GM12874 (cell line): Measurements from ENCODE around the gene IL19.

Experiments
- TF ChIP-seq, protein P1 (sequence below): IDR thresholded peaks from 2 replicates; pipeline ENCODE4 v1.5.1; 2011; ENCODE audit warnings: low read depth, mild to moderate bottlenecking, control low read depth, low read length, moderate library complexity; ENCODE audit not compliant: insufficient read depth

Gene IL19

DNA sequence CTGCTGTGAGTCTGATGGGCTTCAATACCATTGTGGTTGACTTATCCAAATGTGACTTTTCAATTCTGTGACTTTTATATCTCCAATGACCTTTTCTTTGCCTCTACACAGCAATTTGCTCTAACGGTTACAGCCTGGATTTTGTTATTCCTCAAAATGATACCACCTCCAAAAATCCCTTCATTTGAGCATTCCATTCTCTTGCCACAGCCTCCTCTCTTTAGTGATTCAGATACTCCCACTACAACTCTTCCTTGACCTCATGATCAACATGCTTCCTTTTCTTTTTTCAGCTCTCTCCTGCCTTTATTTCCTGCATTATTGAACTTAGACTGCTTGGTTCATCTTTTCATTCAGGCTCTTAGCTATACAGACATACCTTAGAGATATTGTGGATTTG, 16.6 kb upstream of the IL19 start:
- TF ChIP-seq, protein P1, sequence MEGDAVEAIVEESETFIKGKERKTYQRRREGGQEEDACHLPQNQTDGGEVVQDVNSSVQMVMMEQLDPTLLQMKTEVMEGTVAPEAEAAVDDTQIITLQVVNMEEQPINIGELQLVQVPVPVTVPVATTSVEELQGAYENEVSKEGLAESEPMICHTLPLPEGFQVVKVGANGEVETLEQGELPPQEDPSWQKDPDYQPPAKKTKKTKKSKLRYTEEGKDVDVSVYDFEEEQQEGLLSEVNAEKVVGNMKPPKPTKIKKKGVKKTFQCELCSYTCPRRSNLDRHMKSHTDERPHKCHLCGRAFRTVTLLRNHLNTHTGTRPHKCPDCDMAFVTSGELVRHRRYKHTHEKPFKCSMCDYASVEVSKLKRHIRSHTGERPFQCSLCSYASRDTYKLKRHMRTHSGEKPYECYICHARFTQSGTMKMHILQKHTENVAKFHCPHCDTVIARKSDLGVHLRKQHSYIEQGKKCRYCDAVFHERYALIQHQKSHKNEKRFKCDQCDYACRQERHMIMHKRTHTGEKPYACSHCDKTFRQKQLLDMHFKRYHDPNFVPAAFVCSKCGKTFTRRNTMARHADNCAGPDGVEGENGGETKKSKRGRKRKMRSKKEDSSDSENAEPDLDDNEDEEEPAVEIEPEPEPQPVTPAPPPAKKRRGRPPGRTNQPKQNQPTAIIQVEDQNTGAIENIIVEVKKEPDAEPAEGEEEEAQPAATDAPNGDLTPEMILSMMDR: no peak

DNA sequence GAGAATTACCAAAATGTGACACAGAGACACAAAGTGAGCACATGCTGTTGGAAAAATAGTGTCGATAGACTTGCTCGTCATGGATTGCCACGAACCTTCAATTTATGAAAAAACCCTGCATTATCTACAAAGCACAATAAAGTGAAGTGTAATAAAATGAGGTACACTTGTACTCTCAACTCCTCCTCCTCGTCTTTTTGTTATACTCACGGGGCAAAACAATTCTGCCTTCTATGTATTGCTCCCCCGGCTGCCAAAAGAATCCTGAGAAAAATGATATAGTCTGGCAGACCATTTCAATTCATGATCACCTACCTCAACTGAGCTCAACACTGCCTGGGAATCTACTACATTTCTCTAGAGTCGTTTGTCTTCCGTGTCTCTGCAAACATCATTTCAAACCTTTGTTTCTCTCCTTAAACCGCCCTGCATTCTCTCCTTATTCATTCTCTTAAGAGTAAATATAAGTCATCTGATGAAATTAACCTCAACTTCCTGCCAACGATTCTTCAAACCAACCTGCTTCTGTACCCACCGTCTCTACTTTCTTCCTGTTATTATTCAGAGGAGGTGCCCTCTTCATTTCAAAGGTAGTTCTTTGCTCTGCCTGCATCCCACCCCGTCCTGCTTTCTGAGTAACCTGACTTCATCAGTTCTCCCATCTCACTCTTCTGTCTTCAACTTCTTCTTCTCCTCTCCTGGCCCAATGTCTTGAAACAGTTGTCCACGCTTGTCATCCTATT, 12.9 kb upstream of the IL19 start:
- TF ChIP-seq, protein P1: no peak

DNA sequence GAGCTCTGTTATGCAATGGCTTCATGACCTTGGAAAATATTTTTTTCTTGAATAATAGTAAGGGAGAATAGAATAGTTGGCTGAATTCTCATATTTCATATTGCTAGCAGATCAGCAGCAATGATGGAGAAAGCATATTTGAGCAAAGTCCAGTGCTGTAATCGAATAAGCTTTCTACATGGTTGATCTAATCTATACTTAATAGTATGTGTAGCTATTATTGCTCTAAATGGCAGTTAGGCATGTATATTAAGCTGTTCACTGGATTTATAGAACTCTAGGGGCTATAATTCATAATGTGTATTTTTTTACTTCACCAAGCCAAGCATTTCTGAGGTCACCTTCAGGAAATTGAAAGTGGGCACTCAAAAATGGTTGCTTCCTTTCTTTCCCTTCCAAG, 10.0 kb upstream of the IL19 start:
- TF ChIP-seq, protein P1: no peak

DNA sequence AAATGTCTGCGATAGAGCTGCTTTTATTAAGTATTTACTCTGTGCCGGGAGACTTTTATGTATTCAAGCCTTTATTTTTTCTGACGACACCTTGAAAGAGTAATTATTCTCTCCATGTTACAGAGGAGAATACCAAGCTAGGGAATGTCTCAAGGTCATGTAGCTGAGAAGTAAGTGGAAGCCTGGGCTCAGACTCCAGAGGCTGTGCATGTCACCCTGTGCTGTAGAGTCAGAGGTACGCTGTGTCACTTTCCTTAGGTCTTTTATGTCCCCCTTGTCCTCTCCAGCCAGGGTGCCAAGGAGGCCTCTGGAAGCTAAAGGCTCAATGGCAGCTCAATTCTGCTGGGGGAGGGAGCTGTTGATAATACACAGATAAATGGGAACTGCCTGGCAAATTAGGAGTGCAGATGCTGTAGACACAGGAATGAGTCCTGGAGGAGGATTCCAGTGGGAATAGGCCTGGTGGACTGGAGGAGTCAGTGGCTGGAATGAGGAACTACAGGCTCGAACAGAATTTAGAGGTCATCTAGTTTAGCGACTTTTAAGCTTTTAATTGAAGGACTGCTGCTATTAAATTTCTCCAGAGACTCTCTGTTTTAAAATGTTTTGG, 9.3 kb upstream of the IL19 start:
- TF ChIP-seq, protein P1: no peak

DNA sequence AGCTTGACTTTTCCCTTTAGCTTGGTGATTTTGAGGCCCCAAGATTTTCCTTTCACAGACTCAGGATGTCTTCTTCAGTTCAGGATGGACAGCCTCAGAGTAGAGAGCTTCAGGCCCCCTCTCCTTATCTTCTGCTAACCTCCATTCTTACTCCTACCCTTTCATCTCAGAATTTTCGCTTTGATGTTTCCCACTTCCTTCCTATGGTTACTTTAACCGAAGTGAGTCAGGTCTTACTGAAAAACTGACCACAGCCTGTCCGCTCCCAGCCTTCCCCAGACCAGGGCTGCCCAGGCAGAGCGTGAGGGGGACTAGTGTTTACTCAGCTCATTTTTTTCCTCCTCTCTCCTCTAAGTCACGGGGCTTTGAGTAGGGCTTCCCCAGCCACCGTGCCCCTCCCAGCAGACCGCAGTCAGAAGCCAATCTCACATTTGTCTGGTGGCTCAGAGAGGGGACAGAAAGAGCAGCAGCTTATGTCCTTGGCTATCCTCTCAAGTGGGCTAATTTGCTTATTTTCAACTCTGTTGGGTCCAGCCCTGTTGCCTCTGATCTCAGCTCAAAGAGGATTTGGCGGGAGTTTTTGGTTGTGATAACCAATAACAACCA, 4.2 kb upstream of the IL19 start:
- TF ChIP-seq, protein P1: no peak

DNA sequence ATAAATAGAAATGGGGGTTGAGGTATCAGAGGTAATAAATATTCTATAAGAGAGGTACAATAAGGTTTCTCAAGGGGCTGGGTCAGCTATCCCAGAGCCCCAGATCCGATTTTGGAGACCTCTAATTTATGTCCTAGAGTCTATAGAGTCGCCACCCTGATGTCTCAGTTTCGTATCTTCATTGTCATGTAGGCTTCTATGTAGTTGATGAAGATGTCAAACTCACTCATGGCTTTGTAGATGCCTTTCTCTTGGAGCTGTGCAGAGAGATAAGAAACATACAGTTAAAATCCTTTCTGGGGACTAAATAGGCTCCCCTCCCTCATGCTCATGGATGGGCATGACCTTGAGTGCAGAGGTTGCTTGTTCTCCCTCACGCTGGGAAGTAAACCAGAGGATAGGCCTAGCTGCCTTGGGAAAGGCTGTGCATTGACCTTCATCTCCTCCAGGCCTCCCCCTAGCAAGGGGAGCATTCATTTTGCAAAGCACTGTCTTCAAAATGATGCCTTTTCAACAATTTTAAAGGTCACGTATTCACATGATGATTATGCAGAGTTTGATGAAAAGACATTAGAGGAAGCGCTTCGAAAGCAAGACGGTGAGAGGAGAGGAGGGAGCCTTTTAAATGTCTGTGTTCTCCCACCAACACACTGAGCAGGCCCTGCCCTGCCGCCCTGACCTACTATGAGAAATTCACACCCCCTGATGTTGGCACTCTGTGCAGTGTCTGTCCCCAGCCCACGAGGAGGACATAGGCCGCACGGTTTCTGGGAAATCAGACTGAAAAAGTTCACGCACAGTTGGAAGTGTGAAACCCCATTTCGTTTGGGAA, 1.9 kb upstream of the IL19 start:
- TF ChIP-seq, protein P1: no peak

DNA sequence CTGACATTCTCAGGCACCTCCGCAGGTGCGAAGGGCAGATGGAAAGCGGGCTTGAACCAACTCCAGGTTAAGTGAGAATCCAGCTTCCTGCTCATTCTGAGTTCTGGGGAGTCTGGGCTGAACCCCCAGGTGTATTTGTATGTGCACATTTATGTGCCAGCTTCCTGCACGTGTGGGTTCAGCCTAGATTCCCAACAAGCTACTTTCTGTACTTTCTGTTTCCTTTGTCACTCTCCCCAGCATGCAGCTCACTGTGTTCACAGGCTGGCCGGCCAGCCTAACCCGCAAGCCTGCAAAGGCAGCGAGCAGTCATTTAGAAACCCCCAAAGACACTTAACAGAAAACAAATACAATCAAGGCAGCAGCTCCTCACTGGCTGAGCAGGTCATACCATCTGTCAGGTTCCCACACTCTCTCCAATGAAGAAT, 1.3 kb upstream of the IL19 start:
- TF ChIP-seq, protein P1: no peak
